GM19463 (cell line): ENCODE measurements around the gene PTPRM.

Experiments used
- ATAC-seq: cut with Tn5 transposase; IDR thresholded peaks from one replicate; pipeline ENCODE4 v1.9.1; 2021; ENCODE audit warnings: mild to moderate bottlenecking, moderate library complexity; ENCODE audit not compliant: unreplicated experiment

The PTPRM gene

GRCh38 chr18:8081872-8082553, 514.9 kb downstream of the PTPRM start:
- ATAC-seq = no peak

DNA sequence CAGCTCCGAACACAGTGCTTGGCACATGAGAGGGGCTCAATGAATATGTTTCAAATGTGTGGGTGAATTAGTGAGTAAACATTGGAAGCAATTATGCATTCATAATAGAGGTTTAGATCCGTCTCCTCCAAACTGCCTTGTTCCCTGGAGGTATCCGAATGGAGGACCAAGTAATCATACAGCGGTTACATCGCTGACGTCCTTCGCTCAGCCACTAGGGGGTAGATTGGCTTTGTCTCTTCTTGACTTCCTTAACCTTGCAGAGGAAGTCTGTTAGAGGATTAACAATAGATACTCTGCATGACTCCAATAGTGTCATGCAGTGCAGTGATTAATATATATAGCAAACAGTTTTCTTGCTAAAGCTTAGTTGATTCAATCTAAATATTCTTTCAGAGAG, 517.0 kb downstream of the PTPRM start:
- ATAC-seq = no peak

DNA sequence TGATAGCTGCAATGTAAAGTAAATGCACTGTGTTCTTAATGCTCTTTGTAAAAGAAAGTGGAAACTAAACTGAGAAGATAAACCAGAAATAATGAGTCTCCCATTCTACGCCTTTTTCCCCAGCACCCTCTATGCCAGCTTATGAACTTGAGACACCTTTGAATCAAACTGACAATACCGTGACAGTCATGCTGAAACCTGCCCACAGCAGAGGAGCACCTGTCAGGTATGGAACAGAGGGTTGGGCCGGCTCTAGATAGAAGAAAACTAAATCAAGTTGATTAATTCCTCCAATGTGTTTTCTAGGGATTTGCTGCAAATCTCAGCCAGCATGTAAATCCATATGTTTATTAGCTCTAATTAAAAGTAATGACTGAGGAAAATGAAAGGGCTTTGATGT, 521.5 kb downstream of the PTPRM start:
- no peak for ATAC-seq

DNA sequence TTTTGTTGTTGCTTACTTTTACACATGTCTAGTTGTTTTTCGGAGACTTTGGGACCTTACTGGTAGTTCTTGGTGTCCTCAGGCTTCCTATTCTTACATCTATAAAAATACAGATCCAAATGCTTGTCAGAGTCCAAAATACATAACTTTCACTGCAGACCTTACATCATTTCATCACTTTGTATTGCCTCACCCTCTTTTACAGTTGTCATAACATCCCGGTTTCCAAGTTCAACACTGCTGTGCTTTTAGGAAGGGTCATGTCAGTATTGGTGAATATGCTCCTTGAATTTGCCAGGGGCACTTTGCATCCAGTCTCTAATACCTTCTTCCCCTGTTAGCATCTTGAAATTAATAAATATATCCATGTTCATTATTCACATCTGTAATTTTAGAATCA, 523.9 kb downstream of the PTPRM start:
- no peak for ATAC-seq

- no peak for ATAC-seq
These were observed 528.9 kb downstream of the PTPRM start for GRCh38 chr18:8095947-8096570.

DNA sequence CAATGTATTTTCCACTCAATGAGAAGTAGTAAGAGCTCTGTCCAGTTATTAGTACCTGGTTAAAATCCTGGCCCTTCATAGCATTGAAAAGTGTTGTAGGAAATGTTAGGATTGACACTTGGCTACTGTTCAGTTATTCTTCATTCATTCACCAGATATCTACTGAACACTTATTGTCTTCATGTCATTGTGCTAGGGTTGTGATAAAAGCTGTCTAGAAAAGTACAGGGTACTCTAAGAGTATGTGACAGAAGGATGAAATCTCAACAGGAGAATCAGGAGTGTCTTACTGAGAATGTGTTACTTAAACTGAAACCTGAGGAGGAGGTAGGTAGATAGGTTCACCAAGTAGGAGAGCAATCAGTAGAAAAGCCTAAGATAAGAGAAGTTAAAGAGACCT, 530.3 kb downstream of the PTPRM start:
- no peak for ATAC-seq

- ATAC-seq = no peak
These were observed 530.8 kb downstream of the PTPRM start for GRCh38 chr18:8097927-8098326.

GRCh38 chr18:8106603-8107002, 539.5 kb downstream of the PTPRM start:
- no peak for ATAC-seq

GRCh38 chr18:8107426-8107825, 540.3 kb downstream of the PTPRM start:
- no peak for ATAC-seq

DNA sequence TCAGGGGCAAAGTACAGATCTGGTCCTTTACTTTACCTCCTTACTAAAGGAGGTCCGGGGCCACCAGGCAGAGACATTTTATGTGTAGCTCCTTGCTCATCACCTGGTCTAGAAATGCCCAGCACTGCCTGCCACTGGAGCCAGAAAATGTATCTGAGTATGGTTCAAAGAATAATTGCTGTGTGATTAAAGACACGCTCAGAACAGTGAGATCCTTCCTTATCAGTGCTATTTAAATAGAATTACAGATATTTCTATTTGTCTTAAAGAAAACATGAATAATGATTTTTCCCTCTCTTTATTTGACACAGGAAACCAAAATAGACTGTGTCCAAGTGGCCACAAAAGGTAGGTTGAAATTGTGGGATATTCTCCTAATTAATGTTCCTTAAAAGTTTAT, 547.4 kb downstream of the PTPRM start:
- no peak for ATAC-seq

DNA sequence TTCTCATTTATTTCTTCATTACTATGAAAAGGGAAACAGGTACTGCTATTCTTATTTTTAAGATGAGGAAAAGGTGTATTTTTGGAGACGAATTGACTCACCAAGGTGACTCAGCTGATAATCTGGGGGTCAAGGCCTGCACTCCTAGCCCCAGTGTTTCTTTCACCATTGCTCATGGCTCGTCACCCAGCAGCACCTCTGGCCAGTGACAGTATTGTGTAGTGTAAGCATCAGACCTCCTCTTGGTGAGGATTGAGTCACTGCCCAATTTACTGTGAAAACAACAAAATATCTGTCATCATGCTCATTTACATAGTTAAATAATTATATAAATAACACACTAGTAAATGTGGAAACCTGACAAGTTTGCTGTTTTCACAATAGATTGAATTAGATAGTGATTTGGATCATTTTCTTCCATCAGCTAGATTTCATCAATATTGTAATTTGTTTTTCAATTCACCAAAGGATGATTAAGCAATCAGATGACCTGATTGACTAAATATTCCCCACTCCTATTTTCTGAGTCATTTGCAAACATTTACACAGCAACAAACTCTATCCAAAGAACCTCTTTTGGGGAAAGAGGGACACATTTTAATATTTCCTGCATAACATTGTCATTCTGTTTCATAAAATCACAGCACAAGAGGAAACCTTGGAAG, 549.4 kb downstream of the PTPRM start:
- ATAC-seq = no peak

GRCh38 chr18:8117006-8117371, 549.9 kb downstream of the PTPRM start:
- no peak for ATAC-seq

- ATAC-seq = no peak
These were observed 554.0 kb downstream of the PTPRM start for GRCh38 chr18:8121101-8121500.

GRCh38 chr18:8121942-8122480, 554.9 kb downstream of the PTPRM start:
- ATAC-seq = no peak

GRCh38 chr18:8124232-8125146, 557.4 kb downstream of the PTPRM start:
- ATAC-seq = no peak

DNA sequence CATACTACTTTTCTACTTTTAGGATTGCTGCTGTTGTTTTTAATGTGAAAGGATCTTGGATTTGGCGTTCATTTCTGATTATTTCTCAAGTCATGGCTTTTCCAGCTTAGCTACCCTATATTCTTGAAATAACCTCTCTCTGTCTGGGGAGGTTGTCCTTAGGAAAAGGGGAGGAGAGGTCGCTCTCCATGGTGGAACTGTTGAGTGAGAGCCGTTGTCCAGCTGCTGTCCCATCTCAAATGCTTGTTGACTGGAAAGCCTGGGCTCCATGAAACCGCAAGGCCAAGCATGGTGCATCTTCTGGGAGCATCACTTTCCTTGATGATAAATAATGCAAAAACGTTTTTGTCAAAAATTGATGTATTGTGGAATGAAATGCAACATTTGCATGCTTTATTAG, 563.0 kb downstream of the PTPRM start:
- ATAC-seq = no peak

GRCh38 chr18:8133032-8133431, 565.9 kb downstream of the PTPRM start:
- no peak for ATAC-seq

DNA sequence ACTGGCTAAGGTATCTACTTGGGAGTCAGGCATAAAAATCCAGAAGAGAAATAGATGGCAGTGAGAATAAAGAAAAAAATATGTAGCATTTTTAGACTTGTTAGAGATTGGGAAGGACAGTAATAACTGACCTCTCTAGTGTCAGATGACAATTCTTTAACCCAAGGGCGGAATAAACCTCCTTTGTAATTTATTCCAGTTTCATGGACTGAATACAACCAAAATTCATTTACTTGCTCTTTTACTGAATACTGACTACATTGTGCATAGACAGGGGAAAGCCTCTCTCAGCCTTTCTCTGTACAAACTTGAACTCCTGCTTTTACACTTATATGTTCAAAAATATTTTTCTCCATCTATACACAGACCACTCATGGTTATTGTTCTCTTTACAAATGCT, 566.8 kb downstream of the PTPRM start:
- no peak for ATAC-seq

- ATAC-seq = no peak
These were observed 572.0 kb downstream of the PTPRM start for GRCh38 chr18:8139127-8139527.

DNA sequence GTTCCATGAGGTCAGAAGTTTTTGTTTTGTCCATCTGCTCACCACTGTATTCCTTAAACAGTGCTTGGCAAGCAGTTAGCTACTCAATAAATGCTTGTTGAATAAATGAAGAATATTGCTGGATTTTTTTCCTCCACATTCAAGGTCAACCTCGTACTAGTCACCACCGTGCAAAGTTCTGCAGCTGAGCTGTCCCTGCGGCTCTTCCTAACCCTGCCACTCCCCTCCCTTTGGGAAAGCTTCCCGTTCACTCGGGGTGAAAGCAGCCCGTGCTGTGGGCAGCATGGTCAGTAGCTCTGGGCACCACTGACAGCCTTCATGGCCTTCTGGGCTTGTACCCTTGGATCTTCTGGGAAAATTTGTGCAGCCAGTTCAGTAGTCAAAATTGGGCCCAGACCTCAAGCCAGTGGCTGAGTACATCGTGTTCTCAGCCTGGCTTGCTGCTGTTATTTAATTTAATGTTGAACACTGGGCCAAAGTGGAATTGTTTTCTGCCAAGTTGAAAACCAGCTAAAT, 572.8 kb downstream of the PTPRM start:
- ATAC-seq = no peak
